Measurements from ENCODE around the gene KMT2E.
"Not testable (repeated sequence)": the region's sequence is repeated elsewhere in the genome, so short reads cannot be mapped to it uniquely, and the experiment has no call there.

The KMT2E gene

DNA sequence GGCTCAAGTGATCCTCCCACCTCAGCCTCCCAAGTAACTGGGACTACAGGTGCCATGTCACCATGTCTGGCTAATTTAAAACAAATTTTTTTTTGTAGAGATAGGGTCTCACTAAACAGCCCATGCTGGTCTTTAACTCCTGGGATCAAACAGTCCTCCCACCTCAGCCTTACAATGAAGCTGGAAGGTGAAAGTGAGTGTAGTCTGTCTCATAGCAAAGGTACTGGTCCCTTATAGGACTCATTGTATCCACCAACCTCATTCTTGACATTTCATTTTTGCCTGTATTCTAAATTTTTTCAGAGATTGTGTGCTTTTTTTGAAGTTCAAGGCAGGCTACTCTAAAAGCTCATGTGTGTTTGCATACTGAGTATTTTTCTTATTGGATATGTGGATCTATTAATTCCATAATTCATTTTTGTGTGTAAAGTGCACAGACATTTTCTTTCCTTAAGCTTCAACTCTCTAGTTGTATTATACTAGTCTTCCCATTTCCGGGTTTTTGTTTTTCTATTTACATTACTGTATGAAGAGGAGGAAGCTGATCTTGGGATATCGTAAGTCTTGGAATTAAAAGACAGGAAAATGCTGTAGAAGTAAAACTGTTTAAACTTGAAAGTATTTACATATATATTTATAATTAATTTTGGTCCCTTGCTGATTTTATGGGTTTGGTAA lies 13.3 kb downstream of the KMT2E start (continued):
- TF ChIP-seq TSHZ2 (CRISPR knock-in tag; IDR thresholded peaks at IDR 0.05) (no peak), TCF4 (CRISPR knock-in tag; IDR thresholded peaks at IDR 0.05; ENCODE audit: borderline replicate concordance) (no peak), ZFP3 (CRISPR knock-in tag; IDR thresholded peaks at IDR 0.05) (no peak), ESRRG (CRISPR knock-in tag; IDR thresholded peaks at IDR 0.05) (no peak)
- TF ChIP-seq, protein P1, sequence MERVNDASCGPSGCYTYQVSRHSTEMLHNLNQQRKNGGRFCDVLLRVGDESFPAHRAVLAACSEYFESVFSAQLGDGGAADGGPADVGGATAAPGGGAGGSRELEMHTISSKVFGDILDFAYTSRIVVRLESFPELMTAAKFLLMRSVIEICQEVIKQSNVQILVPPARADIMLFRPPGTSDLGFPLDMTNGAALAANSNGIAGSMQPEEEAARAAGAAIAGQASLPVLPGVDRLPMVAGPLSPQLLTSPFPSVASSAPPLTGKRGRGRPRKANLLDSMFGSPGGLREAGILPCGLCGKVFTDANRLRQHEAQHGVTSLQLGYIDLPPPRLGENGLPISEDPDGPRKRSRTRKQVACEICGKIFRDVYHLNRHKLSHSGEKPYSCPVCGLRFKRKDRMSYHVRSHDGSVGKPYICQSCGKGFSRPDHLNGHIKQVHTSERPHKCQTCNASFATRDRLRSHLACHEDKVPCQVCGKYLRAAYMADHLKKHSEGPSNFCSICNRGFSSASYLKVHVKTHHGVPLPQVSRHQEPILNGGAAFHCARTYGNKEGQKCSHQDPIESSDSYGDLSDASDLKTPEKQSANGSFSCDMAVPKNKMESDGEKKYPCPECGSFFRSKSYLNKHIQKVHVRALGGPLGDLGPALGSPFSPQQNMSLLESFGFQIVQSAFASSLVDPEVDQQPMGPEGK (CRISPR knock-in tag; IDR thresholded peaks at IDR 0.05; ENCODE audit: borderline replicate concordance), result no peak

- no peak for ATAC-seq
- TF ChIP-seq PPARA (CRISPR knock-in tag; IDR thresholded peaks at IDR 0.05; ENCODE audit: borderline replicate concordance) (no peak), ISL1 (CRISPR knock-in tag; IDR thresholded peaks at IDR 0.05) (no peak), ESRRG (CRISPR knock-in tag; IDR thresholded peaks at IDR 0.05) (no peak), ZFP3 (CRISPR knock-in tag; IDR thresholded peaks at IDR 0.05) (no peak), BACH2 (CRISPR knock-in tag; IDR thresholded peaks at IDR 0.05; ENCODE audit: borderline replicate concordance) (no peak), RARB (CRISPR knock-in tag; IDR thresholded peaks at IDR 0.05) (no peak), TSHZ2 (CRISPR knock-in tag; IDR thresholded peaks at IDR 0.05) (no peak), CSRNP3 (CRISPR knock-in tag; IDR thresholded peaks at IDR 0.05) (no peak), ZNF8 (CRISPR knock-in tag; IDR thresholded peaks at IDR 0.05) (no peak)
Measured at GRCh38 chr7:105028004-105028403, 14.0 kb downstream of the KMT2E start.

DNA sequence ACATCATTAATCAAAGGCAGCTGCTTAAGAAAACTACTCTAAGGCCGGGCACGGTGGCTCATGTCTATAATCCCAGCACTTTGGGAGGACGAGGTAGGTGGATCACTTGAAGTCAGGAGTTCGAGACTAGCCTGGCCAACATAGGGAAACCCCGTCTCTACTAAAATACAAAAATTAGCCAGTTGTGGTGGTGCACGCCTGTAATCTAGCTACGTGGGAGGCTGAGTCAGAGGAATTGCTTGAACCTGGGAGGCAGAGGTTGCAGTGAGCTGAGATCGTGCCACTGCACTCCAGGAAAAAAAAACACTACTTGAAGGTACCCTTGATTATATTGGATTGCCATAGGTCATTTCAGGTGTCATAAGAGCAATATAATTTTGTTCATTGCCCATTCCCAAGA lies 14.9 kb downstream of the KMT2E start:
- ATAC-seq, result not testable (repeated sequence)

DNA sequence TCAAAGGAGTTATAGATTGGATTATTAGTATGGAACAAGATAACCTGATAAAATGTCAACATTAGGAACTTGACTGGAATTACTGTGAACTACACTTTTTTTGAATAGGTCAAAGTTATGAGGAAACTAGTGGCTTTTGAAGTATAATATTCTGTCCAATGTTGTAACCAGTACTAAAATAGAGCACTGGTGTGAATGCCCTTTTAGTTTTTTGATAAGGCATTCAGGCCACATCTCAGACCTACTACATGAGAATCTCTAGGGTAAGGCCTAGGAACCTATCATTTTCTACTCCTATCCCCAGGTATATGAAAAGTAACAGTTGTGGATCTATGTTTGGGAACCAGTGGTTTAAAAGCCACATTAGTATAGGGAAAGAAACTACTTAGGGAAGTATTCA lies 16.4 kb downstream of the KMT2E start:
- TF ChIP-seq PPARA (CRISPR knock-in tag; IDR thresholded peaks at IDR 0.05; ENCODE audit: borderline replicate concordance), result no peak
- TF ChIP-seq TOX (CRISPR knock-in tag; IDR thresholded peaks at IDR 0.05; ENCODE audit: borderline replicate concordance), result no peak
- TF ChIP-seq OSR1 (CRISPR knock-in tag; IDR thresholded peaks at IDR 0.05), result no peak
- no peak for TF ChIP-seq ZNF565 (CRISPR knock-in tag; conservative IDR thresholded peaks at IDR 0.05; ENCODE audit: low read depth)
- TF ChIP-seq ESRRG (CRISPR knock-in tag; IDR thresholded peaks at IDR 0.05), result no peak
- no peak for TF ChIP-seq SNAI2 (CRISPR knock-in tag; IDR thresholded peaks at IDR 0.05)
- ATAC-seq, result no peak

GRCh38 chr7:105032553-105033214 lies 18.7 kb downstream of the KMT2E start:
- TF ChIP-seq ZNF70 (CRISPR knock-in tag; IDR thresholded peaks at IDR 0.05), result no peak
- TF ChIP-seq ZNF565 (CRISPR knock-in tag; conservative IDR thresholded peaks at IDR 0.05; ENCODE audit: low read depth), result no peak
- TF ChIP-seq, protein P2, sequence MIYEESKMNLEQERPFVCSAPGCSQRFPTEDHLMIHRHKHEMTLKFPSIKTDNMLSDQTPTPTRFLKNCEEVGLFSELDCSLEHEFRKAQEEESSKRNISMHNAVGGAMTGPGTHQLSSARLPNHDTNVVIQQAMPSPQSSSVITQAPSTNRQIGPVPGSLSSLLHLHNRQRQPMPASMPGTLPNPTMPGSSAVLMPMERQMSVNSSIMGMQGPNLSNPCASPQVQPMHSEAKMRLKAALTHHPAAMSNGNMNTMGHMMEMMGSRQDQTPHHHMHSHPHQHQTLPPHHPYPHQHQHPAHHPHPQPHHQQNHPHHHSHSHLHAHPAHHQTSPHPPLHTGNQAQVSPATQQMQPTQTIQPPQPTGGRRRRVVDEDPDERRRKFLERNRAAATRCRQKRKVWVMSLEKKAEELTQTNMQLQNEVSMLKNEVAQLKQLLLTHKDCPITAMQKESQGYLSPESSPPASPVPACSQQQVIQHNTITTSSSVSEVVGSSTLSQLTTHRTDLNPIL (CRISPR knock-in tag; IDR thresholded peaks at IDR 0.05; ENCODE audit: low read depth), result no peak
- TF ChIP-seq ISL1 (CRISPR knock-in tag; IDR thresholded peaks at IDR 0.05), result no peak
- ATAC-seq, result no peak

All from SK-N-SH treated with all-trans-retinoic acid at 6 μM for 48 hours (cell line).